ENCODE results near the gene ARSJ.

ARSJ gene

DNA sequence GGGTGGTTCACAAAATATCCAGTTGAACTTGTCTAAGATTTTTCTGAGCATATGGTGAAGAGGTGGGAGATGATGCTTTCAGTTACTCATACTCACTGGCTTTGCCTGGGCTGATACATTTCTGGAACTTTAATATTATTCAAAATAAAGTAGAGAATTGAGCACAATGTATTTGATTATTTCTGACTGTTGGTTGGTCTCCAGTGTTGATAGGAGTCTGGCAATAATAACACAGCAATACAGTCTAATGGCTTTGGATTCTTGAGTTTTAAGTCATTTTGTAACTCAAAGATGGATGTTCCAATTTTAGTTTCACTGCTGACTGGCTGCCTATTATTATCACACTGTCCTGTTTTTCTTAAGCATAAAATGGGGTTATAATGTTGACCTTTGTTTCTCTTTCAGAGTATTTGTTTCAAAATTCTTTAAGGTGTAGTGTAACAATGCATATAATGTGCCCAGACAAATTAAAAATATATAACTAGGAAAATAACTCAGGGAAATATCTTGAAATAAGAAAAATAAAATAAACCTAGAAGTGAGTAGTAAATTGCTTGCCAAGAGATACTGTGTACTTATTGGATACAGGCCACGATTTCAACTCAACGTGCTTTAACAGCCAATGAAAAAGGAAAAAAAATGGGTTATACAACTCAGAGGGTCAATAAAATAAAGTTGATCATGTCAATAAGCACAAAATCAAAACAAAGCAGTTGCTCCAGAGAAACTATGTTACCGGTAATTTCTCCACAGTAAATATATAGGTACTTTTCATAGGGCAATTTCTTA, 99.0 kb downstream of the ARSJ start:
- peak in 1 of 2 donors; percentile 12 for DNase-seq (ENCODE audit: low read depth in 2 of 2)
- TF ChIP-seq, protein P1, sequence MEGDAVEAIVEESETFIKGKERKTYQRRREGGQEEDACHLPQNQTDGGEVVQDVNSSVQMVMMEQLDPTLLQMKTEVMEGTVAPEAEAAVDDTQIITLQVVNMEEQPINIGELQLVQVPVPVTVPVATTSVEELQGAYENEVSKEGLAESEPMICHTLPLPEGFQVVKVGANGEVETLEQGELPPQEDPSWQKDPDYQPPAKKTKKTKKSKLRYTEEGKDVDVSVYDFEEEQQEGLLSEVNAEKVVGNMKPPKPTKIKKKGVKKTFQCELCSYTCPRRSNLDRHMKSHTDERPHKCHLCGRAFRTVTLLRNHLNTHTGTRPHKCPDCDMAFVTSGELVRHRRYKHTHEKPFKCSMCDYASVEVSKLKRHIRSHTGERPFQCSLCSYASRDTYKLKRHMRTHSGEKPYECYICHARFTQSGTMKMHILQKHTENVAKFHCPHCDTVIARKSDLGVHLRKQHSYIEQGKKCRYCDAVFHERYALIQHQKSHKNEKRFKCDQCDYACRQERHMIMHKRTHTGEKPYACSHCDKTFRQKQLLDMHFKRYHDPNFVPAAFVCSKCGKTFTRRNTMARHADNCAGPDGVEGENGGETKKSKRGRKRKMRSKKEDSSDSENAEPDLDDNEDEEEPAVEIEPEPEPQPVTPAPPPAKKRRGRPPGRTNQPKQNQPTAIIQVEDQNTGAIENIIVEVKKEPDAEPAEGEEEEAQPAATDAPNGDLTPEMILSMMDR (IDR thresholded peaks at IDR 0.05; ENCODE audit: low read depth, low read length): no peak
- H3K4me3 ChIP-seq (replicated peaks in 1 of 2; ENCODE audit: low read depth in 2 of 2, low read length in 2 of 2): no peak overlapping the region

DNA sequence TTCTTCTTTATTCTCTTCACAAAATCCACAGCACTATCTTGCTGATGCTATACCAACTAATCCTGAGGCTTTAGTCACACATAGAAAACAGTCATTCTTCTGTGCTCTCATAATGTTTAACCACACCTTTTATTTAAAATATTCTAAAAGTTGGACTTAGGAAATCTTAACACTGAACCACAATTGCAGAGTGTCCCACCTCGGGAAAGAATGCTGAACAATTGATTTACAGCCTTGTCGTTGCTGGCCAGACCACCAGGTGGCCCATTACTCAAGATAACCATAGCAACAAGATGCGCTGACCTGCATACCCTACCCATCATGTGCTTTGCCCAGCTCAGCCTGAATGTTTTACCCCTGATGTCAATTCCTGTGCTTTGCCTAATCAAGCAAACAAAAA, 100.8 kb downstream of the ARSJ start:
- TF ChIP-seq, protein P1 (IDR thresholded peaks at IDR 0.05; ENCODE audit: low read depth, low read length): peak; percentile 40
- peak; percentile 15 to 38 for DNase-seq (ENCODE audit: low read depth in 2 of 2)
- no peak overlapping the region for H3K4me3 ChIP-seq (replicated peaks in 1 of 2; ENCODE audit: low read depth in 2 of 2, low read length in 2 of 2)

DNA sequence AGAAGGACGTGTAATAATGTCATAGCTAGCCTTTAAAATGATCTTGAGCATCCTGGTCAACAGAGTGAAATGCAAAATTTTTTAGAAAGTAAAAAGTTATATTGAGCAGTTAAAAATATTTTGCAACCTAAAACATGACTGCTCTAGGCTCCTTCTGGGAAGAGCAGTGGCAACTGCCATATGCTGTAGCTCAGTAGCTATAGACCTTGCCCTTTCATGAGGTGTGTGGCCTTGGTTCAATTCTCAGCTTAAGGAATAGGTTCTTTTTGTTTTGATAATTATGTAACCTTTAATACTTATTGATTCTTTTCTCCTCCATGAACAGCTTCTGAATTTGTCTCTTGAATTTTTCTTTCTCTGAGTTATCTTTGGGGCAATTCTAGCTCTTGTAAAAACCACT, 105.0 kb downstream of the ARSJ start:
- TF ChIP-seq, protein P1 (IDR thresholded peaks at IDR 0.05; ENCODE audit: low read depth, low read length): no peak
- DNase-seq (ENCODE audit: low read depth in 2 of 2): no peak
- H3K4me3 ChIP-seq (replicated peaks in 1 of 2; ENCODE audit: low read depth in 2 of 2, low read length in 2 of 2): no peak overlapping the region

DNA sequence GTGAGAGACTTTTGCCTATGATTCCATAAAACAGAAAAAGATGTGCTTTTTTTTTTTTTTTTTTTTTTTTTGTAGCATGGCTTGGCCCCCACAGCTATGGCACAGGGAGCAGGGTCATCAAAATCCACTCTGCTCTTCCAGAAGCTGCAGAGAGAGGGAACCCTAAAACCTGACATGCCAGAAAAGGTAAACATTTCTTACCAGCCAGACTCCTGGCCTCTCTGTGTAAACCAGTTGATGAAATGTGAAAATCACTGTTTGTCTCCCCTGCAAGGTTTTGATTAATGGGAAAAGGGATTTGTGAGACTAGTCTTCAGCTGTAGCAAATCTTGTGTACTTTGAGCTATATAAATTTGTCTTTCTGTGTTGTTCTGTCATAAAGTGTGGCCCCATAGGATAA, 105.9 kb downstream of the ARSJ start:
- no peak for DNase-seq (ENCODE audit: low read depth in 2 of 2)
- H3K4me3 ChIP-seq (replicated peaks in 1 of 2; ENCODE audit: low read depth in 2 of 2, low read length in 2 of 2): no peak overlapping the region
- TF ChIP-seq, protein P1 (IDR thresholded peaks at IDR 0.05; ENCODE audit: low read depth, low read length): no peak

DNA sequence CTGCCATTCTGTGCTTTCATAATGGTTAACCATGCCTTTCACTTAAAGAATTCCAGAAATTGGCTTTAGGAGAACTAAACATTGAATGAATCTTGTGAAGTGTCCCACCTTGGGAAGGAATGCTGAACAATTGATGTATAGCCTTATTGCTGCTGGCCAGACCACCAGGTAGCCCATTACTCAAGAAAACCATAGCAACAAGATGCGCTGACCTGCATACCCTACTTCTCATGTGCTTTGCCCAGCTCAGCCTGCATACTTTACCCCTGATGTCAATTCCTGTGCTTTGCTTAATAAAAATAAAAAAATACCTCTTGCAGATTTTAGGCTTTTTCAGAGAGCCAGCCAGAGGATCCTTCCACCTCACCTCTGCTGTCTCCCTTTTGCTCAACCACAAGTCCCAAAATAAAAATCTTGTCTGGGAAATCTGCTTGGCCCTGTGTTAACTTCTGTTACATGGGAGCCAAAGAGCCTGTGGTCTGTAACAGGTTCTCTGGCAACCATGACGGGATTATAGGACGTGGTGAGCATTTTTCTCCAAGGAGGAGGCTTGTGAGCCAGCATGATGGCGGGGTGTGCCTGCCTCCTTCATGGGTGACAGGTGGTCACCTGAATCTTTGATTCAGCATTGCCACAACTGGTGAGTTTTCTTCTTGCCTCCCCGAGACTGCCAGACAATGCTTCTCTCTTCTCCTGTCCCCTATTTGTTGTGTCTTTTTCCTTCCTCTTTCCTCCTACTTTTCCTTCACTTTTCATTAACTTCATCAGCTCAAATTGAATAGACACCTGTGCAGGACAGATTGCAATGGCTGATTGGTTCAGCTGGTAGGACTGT, 106.8 kb downstream of the ARSJ start:
- no peak overlapping the region for H3K4me3 ChIP-seq (replicated peaks in 1 of 2; ENCODE audit: low read depth in 2 of 2, low read length in 2 of 2)
- TF ChIP-seq, protein P1 (IDR thresholded peaks at IDR 0.05; ENCODE audit: low read depth, low read length): no peak
- DNase-seq (ENCODE audit: low read depth in 2 of 2): peak in 1 of 2 donors; percentile 15

DNA sequence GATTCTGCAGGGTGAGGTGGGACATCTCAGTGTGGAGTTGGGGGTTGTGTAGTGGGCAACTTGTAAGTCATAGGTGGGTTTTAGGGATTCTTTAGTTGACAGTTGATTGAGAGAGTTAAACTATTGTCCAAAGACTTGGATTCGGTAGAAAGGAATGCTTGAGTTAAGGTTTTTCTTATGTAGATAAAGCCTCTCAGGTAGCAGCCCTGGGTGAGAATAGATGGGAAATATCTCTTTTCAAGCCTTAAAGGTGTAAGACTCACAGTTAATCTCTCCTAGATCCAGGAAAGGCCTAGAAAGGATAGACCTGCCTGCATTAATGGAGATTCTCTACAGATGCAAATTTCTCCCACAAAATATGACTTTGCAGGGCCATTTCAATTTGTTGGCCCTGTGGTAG, 108.4 kb downstream of the ARSJ start:
- no peak overlapping the region for H3K4me3 ChIP-seq (replicated peaks in 1 of 2; ENCODE audit: low read depth in 2 of 2, low read length in 2 of 2)
- no peak for DNase-seq (ENCODE audit: low read depth in 2 of 2)
- TF ChIP-seq, protein P1 (IDR thresholded peaks at IDR 0.05; ENCODE audit: low read depth, low read length): no peak
